ENCODE measurements around the gene SVIL. TPM values are rescaled to one million over a fixed set of nuclear protein-coding genes. Genes with fewer than 3 reads are reported as not detected.

SVIL gene
- polyA plus RNA-seq, 1 experiment = 5.7 TPM

GRCh38 chr10:29545122-29545521 is 89.6 kb downstream of the SVIL start:
- H3K36me3 ChIP-seq (ENCODE audit: control insufficient read depth, insufficient read depth, low read length) = no peaks in the 10 kb centered on the region
- no peak overlapping the region for H3K4me3 ChIP-seq (ENCODE audit: low read depth, low read length)
- no peak for DNase-seq (ENCODE audit: low read depth)
- ChIA-PET POLR2A (no interaction called here), CTCF (interaction anchor here (1.9 kb wide), 1 partner anchor 10 kb away, joined by 8 read pairs; no protein-coding TSS in a partner anchor)
- TF ChIP-seq, protein P1, sequence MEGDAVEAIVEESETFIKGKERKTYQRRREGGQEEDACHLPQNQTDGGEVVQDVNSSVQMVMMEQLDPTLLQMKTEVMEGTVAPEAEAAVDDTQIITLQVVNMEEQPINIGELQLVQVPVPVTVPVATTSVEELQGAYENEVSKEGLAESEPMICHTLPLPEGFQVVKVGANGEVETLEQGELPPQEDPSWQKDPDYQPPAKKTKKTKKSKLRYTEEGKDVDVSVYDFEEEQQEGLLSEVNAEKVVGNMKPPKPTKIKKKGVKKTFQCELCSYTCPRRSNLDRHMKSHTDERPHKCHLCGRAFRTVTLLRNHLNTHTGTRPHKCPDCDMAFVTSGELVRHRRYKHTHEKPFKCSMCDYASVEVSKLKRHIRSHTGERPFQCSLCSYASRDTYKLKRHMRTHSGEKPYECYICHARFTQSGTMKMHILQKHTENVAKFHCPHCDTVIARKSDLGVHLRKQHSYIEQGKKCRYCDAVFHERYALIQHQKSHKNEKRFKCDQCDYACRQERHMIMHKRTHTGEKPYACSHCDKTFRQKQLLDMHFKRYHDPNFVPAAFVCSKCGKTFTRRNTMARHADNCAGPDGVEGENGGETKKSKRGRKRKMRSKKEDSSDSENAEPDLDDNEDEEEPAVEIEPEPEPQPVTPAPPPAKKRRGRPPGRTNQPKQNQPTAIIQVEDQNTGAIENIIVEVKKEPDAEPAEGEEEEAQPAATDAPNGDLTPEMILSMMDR (IDR thresholded peaks at IDR 0.05; ENCODE audit: insufficient read depth, low read depth, low read length) = no peak
- H3K27me3 ChIP-seq (ENCODE audit: control insufficient read depth, insufficient read depth, low read length) = no peaks in the 10 kb centered on the region; the same call in 1 of the 2 replicates

- DNase-seq (ENCODE audit: low read depth) = no peak
- Histone ChIP-seq H3K27me3 (ENCODE audit: control insufficient read depth, insufficient read depth, low read length) (peaks cover 1% of the 10 kb centered on the region), H3K4me3 (ENCODE audit: low read depth, low read length) (no peak overlapping the region), H3K36me3 (ENCODE audit: control insufficient read depth, insufficient read depth, low read length) (no peaks in the 10 kb centered on the region)
- ChIA-PET POLR2A (no interaction called here), CTCF (interaction anchor here (0.6 to 1.9 kb wide), 3 partner anchors 8 to 1520 kb away, joined by 3 to 8 read pairs (median 3); no protein-coding TSS in a partner anchor)
- TF ChIP-seq, protein P1 (IDR thresholded peaks at IDR 0.05; ENCODE audit: insufficient read depth, low read depth, low read length) = no peak
Observed at GRCh38 chr10:29543715-29544114, 91.1 kb downstream of the SVIL start.

GRCh38 chr10:29542723-29543122 is 92.0 kb downstream of the SVIL start:
- DNase-seq (ENCODE audit: low read depth) = no peak
- CTCF ChIA-PET = interaction anchor here (0.9 kb wide), 1 partner anchor 11 kb away, joined by 4 read pairs; no protein-coding TSS in a partner anchor

GRCh38 chr10:29541422-29542210 is 93.2 kb downstream of the SVIL start:
- DNase-seq (ENCODE audit: low read depth) = no peak
- ChIA-PET POLR2A (no interaction called here), CTCF (interaction anchor here (0.5 to 1.7 kb wide), 4 partner anchors 12 to 89 kb away, joined by 3 to 6 read pairs (median 4); no protein-coding TSS in a partner anchor)
- no peak overlapping the region for H3K4me3 ChIP-seq (ENCODE audit: low read depth, low read length)
- peaks cover 3% of the 10 kb centered on the region for H3K27me3 ChIP-seq (ENCODE audit: control insufficient read depth, insufficient read depth, low read length)
- TF ChIP-seq, protein P1 (IDR thresholded peaks at IDR 0.05; ENCODE audit: insufficient read depth, low read depth, low read length) = no peak
- H3K36me3 ChIP-seq (ENCODE audit: control insufficient read depth, insufficient read depth, low read length) = no peaks in the 10 kb centered on the region

More at GRCh38 chr10:29542723-29543122, 92.0 kb downstream of the SVIL start:
- POLR2A ChIA-PET = no interaction called here
- peaks cover 1% of the 10 kb centered on the region for H3K27me3 ChIP-seq (ENCODE audit: control insufficient read depth, insufficient read depth, low read length)
- TF ChIP-seq, protein P1 (IDR thresholded peaks at IDR 0.05; ENCODE audit: insufficient read depth, low read depth, low read length) = no peak
- H3K36me3 ChIP-seq (ENCODE audit: control insufficient read depth, insufficient read depth, low read length) = no peaks in the 10 kb centered on the region
- H3K4me3 ChIP-seq (ENCODE audit: low read depth, low read length) = no peak overlapping the region

- Histone ChIP-seq H3K27me3 (ENCODE audit: control insufficient read depth, insufficient read depth, low read length) (peaks cover 3% of the 10 kb centered on the region), H3K36me3 (ENCODE audit: control insufficient read depth, insufficient read depth, low read length) (no peaks in the 10 kb centered on the region), H3K4me3 (ENCODE audit: low read depth, low read length) (no peak overlapping the region)
- ChIA-PET CTCF (interaction anchor here (1.5 to 1.7 kb wide), 2 partner anchors 13 to 16 kb away, joined by 3 to 6 read pairs; no protein-coding TSS in a partner anchor), POLR2A (no interaction called here)
- no peak for DNase-seq (ENCODE audit: low read depth)
- TF ChIP-seq, protein P1 (IDR thresholded peaks at IDR 0.05; ENCODE audit: insufficient read depth, low read depth, low read length) = no peak
Observed at GRCh38 chr10:29540016-29540415, 94.8 kb downstream of the SVIL start.

Data from BJ (cell line).